HG03432 (cell line): Measurements from ENCODE around the gene MPG.
"Not testable (repeated sequence)": the region's sequence is repeated elsewhere in the genome, so short reads cannot be mapped to it uniquely, and the experiment has no call there.

Experiments used
- ATAC-seq: cut with Tn5 transposase; IDR thresholded peaks from one replicate; pipeline ENCODE4 v1.9.1; 2021; ENCODE audit warnings: mild to moderate bottlenecking, moderate library complexity; ENCODE audit not compliant: unreplicated experiment

The MPG gene

GRCh38 chr16:77807-78443 is at the start of gene MPG:
Gene MPG, plus strand, starts transcription at chr16:78225. Its CDS starts 85 bp downstream, at chr16:78310.
- ATAC-seq: peak; percentile 67

- not testable (repeated sequence) for ATAC-seq
These were observed 47.4 kb upstream of the MPG start for GRCh38 chr16:30627-31026.

DNA sequence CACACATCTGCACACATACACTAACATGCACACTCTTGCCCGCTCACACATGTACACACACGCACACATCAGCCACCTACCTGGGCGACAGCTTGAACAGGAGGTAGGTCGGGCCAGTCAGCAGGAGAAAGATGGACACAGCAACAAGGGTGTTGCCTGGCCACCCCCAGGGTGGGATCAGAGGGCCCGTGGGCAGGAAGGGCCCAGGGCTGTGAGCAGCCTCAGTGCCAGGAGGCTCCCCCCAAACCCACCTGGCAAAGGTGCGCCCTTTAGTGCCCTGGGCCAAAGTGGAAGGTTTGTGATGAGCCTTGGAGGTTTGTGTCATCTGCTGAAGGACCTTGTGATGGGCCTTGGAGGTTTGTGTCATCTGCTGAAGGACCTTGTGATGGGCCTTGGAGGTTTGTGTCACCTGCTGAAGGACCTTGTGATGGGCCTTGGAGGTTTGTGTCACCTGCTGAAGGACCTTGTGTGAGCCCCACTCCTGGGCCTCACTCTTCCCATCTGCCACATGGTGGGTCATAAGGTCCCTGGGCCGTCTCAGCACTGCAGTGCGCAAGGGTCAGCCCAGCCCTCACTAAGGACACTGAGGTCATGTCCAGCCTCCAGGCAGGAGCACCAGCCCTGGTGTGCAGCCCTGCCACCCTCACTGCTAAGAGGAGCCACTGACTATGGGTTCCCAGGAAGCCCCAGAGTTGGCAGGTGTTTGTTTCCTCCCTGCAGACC is 44.7 kb upstream of the MPG start:
- ATAC-seq: not testable (repeated sequence)

- ATAC-seq: no peak
These were observed 44.0 kb upstream of the MPG start for GRCh38 chr16:33877-34647.

- ATAC-seq: no peak
These were observed 43.4 kb upstream of the MPG start for GRCh38 chr16:34648-34987.

GRCh38 chr16:35011-35677 is 42.9 kb upstream of the MPG start:
- ATAC-seq: no peak

GRCh38 chr16:35678-36305 is 42.2 kb upstream of the MPG start:
- no peak for ATAC-seq

DNA sequence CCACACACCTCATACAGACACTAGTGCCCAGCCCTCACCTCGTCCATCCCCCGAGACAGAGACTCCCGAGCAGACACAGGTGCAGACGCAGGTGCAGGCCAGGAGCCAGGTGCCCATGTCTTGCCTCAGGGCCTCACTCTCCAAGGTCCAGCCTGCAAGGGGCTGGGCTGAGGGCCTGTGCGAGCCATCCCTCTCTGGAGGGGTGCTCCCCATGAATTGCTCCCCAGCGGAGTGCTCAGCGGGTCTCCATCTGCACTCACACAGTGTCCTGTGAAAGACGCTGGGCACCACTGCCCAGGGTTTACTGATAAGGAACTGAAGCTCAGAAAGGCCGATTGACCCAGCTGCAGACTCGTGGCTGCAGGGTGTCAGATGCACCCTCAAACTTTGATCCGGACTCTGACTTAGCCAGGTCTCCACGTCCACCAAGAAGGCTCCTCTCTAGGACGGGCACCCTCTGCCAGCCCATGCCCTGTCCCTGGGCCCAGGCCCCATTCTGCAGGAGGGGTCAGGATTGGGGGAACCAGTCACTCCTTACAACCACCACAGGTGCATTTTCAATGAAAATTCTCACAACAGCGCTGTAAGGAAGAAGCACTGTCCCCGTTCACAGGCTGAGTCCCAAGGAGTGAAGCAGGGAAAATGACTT is 41.6 kb upstream of the MPG start:
- ATAC-seq: no peak

GRCh38 chr16:37511-37910 is 40.5 kb upstream of the MPG start:
- ATAC-seq: no peak

GRCh38 chr16:38206-38605 is 39.8 kb upstream of the MPG start:
- ATAC-seq: not testable (repeated sequence)

GRCh38 chr16:38941-39892 is 38.8 kb upstream of the MPG start:
- peak; percentile 70 for ATAC-seq

DNA sequence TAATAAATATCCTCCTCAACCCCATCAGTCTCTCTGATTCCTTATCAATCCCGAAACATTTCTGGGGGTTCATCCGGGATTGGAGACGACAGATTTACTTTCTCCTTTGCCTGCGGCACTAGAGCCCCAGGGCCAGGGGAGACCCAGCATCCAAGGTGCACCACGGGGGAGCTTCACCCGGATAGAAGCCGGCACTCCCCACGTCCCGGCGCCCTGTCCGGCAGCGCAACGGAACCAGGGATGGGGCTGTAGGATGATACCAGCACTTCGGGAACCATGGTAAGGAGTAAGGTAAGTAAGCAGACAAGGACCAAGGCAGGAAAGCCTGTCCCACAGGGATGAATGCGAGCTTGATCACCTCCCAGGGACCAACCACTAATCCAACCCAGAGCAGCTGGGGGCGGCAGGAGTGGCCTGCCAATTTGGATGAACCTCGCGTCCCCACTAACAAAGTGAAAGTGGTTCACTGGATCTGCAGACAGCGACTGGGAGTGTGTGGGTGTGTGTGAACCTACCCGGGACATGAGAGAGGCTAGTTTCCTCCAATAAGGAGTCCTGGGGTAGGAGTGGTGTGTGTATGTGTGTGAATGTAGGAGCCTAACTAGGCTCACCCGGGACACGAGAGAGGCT is 36.5 kb upstream of the MPG start:
- ATAC-seq: no peak

- ATAC-seq: no peak
These were observed 36.0 kb upstream of the MPG start for GRCh38 chr16:42069-42457.

- ATAC-seq: no peak
These were observed 35.3 kb upstream of the MPG start for GRCh38 chr16:42691-43090.

- ATAC-seq: no peak
These were observed 34.7 kb upstream of the MPG start for GRCh38 chr16:43294-43693.

GRCh38 chr16:44655-45054 is 33.4 kb upstream of the MPG start:
- ATAC-seq: no peak

DNA sequence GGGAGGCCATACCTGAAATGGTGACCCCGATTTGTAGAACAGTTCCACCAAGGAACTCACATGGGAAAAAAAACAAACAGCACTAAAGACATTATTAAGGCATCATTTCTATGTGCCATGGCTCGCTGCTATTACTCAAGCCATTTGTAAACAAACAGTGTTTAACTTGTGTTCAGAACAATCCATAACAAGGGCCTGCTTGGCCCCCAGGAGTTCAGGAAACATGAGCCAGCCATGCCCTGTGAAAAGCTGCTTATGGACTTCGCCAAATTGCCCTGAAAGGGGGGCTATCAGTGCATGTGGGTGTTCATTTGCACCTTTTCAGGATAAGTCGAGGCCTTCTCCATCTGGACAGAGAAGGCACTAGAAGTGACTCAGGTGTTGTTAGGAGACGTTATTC is 32.6 kb upstream of the MPG start:
- no peak for ATAC-seq

DNA sequence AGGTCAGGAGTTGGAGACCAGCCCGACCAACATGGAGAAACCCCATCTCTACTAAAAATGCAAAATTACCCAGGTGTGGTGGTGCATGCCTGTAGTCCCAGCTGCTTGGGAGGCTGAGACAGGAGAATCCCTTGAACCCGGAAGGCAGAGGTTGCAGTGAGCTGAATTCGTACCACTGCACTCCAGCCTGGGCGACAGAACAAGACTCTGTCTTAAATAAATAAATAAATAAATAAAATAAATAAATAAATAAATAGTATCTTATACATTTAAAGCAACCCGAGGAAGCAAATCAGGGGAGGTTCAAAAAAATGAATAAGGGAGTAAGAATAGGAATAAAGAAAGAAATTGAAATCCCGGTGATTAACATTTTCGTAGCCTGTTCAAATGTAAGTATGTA is 31.5 kb upstream of the MPG start:
- ATAC-seq: not testable (repeated sequence)

DNA sequence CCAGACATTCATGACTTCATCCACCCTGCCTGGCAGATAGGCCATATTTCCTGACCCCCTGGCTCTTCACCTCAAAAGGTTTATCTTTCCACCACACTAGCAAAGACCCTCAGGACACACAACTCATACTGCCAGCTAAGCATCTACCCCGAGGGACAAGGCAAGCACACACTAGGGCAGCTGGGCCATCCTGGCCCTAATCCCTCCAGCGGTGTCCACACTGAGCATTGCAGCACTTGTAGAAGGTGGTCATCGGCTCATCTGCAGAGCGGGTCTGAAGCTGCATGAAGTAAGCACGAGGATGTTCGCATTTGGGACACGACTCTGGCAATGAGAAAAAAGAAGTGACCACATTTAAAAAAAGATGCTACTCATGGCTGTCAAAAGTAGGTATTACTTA is 30.8 kb upstream of the MPG start:
- ATAC-seq: no peak
